Endodermal cell (in vitro differentiated cells): ENCODE data around the gene ADAMTS18. TPM values are rescaled to one million over a fixed set of nuclear protein-coding genes. Genes with fewer than 3 reads are reported as not detected.

Experiments used
- DNase-seq: peaks from one replicate; pipeline ENCODE4 v3.0.0-alpha.2; 2017
- H3K27ac ChIP-seq: 2 replicates; pipeline ENCODE4 v1.5.1; 2013; ENCODE audit warnings: mild to moderate bottlenecking, low read depth, low read length, moderate library complexity
- H3K27me3 ChIP-seq: 2 replicates; pipeline ENCODE4 v1.6.1; 2013; ENCODE audit warnings: mild to moderate bottlenecking, low read length, moderate library complexity; ENCODE audit not compliant: insufficient read depth, control insufficient read depth, poor library complexity, severe bottlenecking
- H3K36me3 ChIP-seq: 2 replicates; pipeline ENCODE4 v1.7.0; 2013; ENCODE audit warnings: mild to moderate bottlenecking, low read length, moderate library complexity; ENCODE audit not compliant: control insufficient read depth, insufficient read depth
- H3K4me1 ChIP-seq: one replicate; pipeline ENCODE4 v1.7.0; 2013; ENCODE audit warnings: low read length; ENCODE audit not compliant: control insufficient read depth, insufficient read depth
- H3K4me3 ChIP-seq: 2 replicates; pipeline ENCODE4 v1.5.1; 2013; ENCODE audit warnings: mild to moderate bottlenecking, low read length, moderate library complexity
- H3K9ac ChIP-seq: 2 replicates; pipeline ENCODE4 v1.6.1; 2013; ENCODE audit warnings: mild to moderate bottlenecking, low read length, moderate library complexity; ENCODE audit not compliant: poor library complexity, severe bottlenecking; ENCODE audit errors: extremely low read depth
- H3K9me3 ChIP-seq: 2 replicates; pipeline ENCODE4 v1.6.1; 2013; ENCODE audit warnings: mild to moderate bottlenecking, low read length, moderate library complexity; ENCODE audit not compliant: control insufficient read depth
- H3K27ac Mint-ChIP-seq: 2 replicates; pipeline ENCODE4 v1.8.0; 2020; ENCODE audit warnings: mixed read lengths
- H3K27me3 Mint-ChIP-seq: 2 replicates; pipeline ENCODE4 v1.8.0; 2021; ENCODE audit warnings: mild to moderate bottlenecking, mixed read lengths; ENCODE audit not compliant: insufficient read depth
- H3K36me3 Mint-ChIP-seq: 2 replicates; pipeline ENCODE4 v1.8.0; 2020; ENCODE audit warnings: low read depth, mixed read lengths
- H3K4me1 Mint-ChIP-seq: 2 replicates; pipeline ENCODE4 v1.8.0; 2020; ENCODE audit warnings: mixed read lengths
- H3K4me3 Mint-ChIP-seq: 2 replicates; pipeline ENCODE4 v1.8.0; 2020; ENCODE audit warnings: mild to moderate bottlenecking, moderate library complexity, mixed read lengths
- H3K9me3 Mint-ChIP-seq: 2 replicates; pipeline ENCODE4 v1.8.0; 2020; ENCODE audit warnings: mild to moderate bottlenecking, mixed read lengths
- CTCF ChIP-seq: fragments of 200-600 bp; sonication (generic); conservative IDR thresholded peaks from 2 replicates; pipeline ENCODE4 v1.5.0; 2021; ENCODE audit warnings: antibody characterized with exemption, mild to moderate bottlenecking
- WGBS, 2 experiments: methylation state at CpG; one replicate each; pipeline versions ENCODE4 v1.1.5 to v1.1.7; 2013; ENCODE audit warnings: missing lambda C conversion rate in 2 of 2, mixed read lengths in 1 of 2; ENCODE audit not compliant: insufficient coverage in 1 of 2, insufficient read length in 1 of 2; 5-methylcytosine and 5-hydroxymethylcytosine counted together
- total RNA-seq, 2 donors: library from RNA; stranded (reverse); fragmentation: NEBNext Ultra II Directional in 1 of 2; extraction: Animal tissue kit (Norgen Biotek cat#: 25700) in 1 of 2; gene quantifications; 2 replicates in 1 of 2; 3 replicates in 1 of 2; pipeline ENCODE4 v1.2.1, GENCODE V29; 2021

The ADAMTS18 gene
- total RNA-seq, 2 donors from 2014 or later: 7.9 to 12.4 TPM

GRCh38 chr16:77302674-77303073 is 132.2 kb downstream of the ADAMTS18 start:
- Mint-ChIP-seq H3K27ac (no peak overlapping the region), H3K36me3 (peaks cover 6% of the 10 kb centered on the region), H3K27me3 (no peaks in the 10 kb centered on the region), H3K4me3 (no peak overlapping the region), H3K9me3 (no peaks in the 10 kb centered on the region), H3K4me1 (peaks cover 3% of the 10 kb centered on the region)
- H3K4me3 ChIP-seq: no peak overlapping the region
- H3K27ac ChIP-seq: no peak overlapping the region
- no peak for TF ChIP-seq CTCF
- 87% methylated on average over 1 of the region's 1 CpG for WGBS, 2 experiments
- no peak overlapping the region for H3K9ac ChIP-seq
- no peaks in the 10 kb centered on the region for H3K9me3 ChIP-seq
- peaks cover 18% of the 10 kb centered on the region for H3K36me3 ChIP-seq
- no peak for DNase-seq
- H3K4me1 ChIP-seq: no peaks in the 10 kb centered on the region
- H3K27me3 ChIP-seq: no peaks in the 10 kb centered on the region

- Mint-ChIP-seq H3K9me3 (no peaks in the 10 kb centered on the region), H3K36me3 (peaks cover 6% of the 10 kb centered on the region), H3K27ac (no peak overlapping the region), H3K4me1 (no peaks in the 10 kb centered on the region), H3K27me3 (no peaks in the 10 kb centered on the region), H3K4me3 (no peak overlapping the region)
- H3K4me3 ChIP-seq: no peak overlapping the region
- no peaks in the 10 kb centered on the region for H3K27me3 ChIP-seq
- no peak overlapping the region for H3K27ac ChIP-seq
- no peak overlapping the region for H3K9ac ChIP-seq
- no peak for TF ChIP-seq CTCF
- DNase-seq: no peak
- H3K36me3 ChIP-seq: peaks cover 18% of the 10 kb centered on the region
- WGBS, 2 experiments: 94 to 99% methylated on average over 3 to 5 of the region's 5 CpGs
- no peaks in the 10 kb centered on the region for H3K9me3 ChIP-seq
- H3K4me1 ChIP-seq: no peaks in the 10 kb centered on the region
Observed at GRCh38 chr16:77302249-77302648, 132.6 kb downstream of the ADAMTS18 start.

GRCh38 chr16:77300256-77300655 is 134.6 kb downstream of the ADAMTS18 start:
- Histone ChIP-seq H3K9me3 (no peaks in the 10 kb centered on the region), H3K4me3 (no peak overlapping the region), H3K27me3 (no peaks in the 10 kb centered on the region), H3K4me1 (no peaks in the 10 kb centered on the region), H3K36me3 (peaks cover 26% of the 10 kb centered on the region), H3K9ac (no peak overlapping the region), H3K27ac (no peak overlapping the region)
- WGBS, 2 experiments: 89 to 100% methylated on average over 2 to 3 of the region's 3 CpGs
- H3K27ac Mint-ChIP-seq: no peak overlapping the region
- H3K27me3 Mint-ChIP-seq: no peaks in the 10 kb centered on the region
- no peak for TF ChIP-seq CTCF
- no peaks in the 10 kb centered on the region for H3K9me3 Mint-ChIP-seq
- peaks cover 13% of the 10 kb centered on the region for H3K36me3 Mint-ChIP-seq
- no peak overlapping the region for H3K4me3 Mint-ChIP-seq
- no peak for DNase-seq
- no peaks in the 10 kb centered on the region for H3K4me1 Mint-ChIP-seq
